Astrocyte (in vitro differentiated cells and primary cell): Measurements from ENCODE around the gene PTPRE. TPM values are rescaled to one million over a fixed set of nuclear protein-coding genes. Genes with fewer than 3 reads are reported as not detected.
A peak's percentile ranks its signal among the peaks of the same experiment; 100 is the strongest.

ENCODE experiments used
- DNase-seq: peaks from one replicate; pipeline ENCODE4 v3.0.0-alpha.2; 2010; ENCODE audit warnings: low read depth
- FAIRE-seq: peaks from 2 replicates; lab custom pipeline; 2011; peaks lifted over from hg19 to GRCh38; lab: Jason Lieb, UNC
- H2AFZ ChIP-seq: 2 replicates; pipeline ENCODE4 v1.6.0; 2012; ENCODE audit warnings: low read depth, low read length, inconsistent platforms
- H3K27ac ChIP-seq: 2 replicates; pipeline ENCODE4 v1.5.1; 2011; ENCODE audit warnings: low read depth, low read length, inconsistent platforms
- H3K27me3 ChIP-seq: 2 replicates; pipeline ENCODE4 v1.6.0; 2011; ENCODE audit warnings: low read length, inconsistent platforms; ENCODE audit not compliant: insufficient read depth
- H3K36me3 ChIP-seq: 2 replicates; pipeline ENCODE4 v1.5.1; 2011; ENCODE audit warnings: low read length, inconsistent platforms; ENCODE audit not compliant: insufficient read depth
- H3K4me1 ChIP-seq: 2 replicates; pipeline ENCODE4 v1.5.1; 2011; ENCODE audit warnings: low read length, inconsistent platforms; ENCODE audit not compliant: insufficient read depth
- H3K4me2 ChIP-seq: 2 replicates; pipeline ENCODE4 v1.6.0; 2012; ENCODE audit warnings: low read length, inconsistent platforms
- H3K4me3 ChIP-seq: 2 replicates; pipeline ENCODE4 v1.5.1; 2011; ENCODE audit warnings: low read depth, mild to moderate bottlenecking, low read length, inconsistent platforms; ENCODE audit not compliant: insufficient read depth
- H3K79me2 ChIP-seq: 2 replicates; pipeline ENCODE4 v1.6.0; 2012; ENCODE audit warnings: mild to moderate bottlenecking, low read length, inconsistent platforms; ENCODE audit not compliant: insufficient read depth
- H3K9ac ChIP-seq: 2 replicates; pipeline ENCODE4 v1.6.0; 2012; ENCODE audit warnings: mild to moderate bottlenecking, low read length, inconsistent platforms
- H3K9me3 ChIP-seq: 2 replicates; pipeline ENCODE4 v1.5.1; 2012; ENCODE audit warnings: low read depth, mild to moderate bottlenecking, low read length, inconsistent platforms; ENCODE audit not compliant: insufficient read depth
- H4K20me1 ChIP-seq: 2 replicates; pipeline ENCODE4 v1.6.0; 2012; ENCODE audit warnings: low read length, inconsistent platforms; ENCODE audit not compliant: insufficient read depth
- H3K27ac Mint-ChIP-seq: one replicate; pipeline ENCODE4 v1.8.0; 2021; ENCODE audit warnings: mild to moderate bottlenecking, mixed read lengths; ENCODE audit not compliant: unreplicated experiment
- H3K27me3 Mint-ChIP-seq: one replicate; pipeline ENCODE4 v1.8.0; 2021; ENCODE audit warnings: low read depth, mixed read lengths; ENCODE audit not compliant: unreplicated experiment
- H3K36me3 Mint-ChIP-seq: one replicate; pipeline ENCODE4 v1.8.0; 2021; ENCODE audit warnings: low read depth, mixed read lengths; ENCODE audit not compliant: unreplicated experiment
- H3K4me1 Mint-ChIP-seq: one replicate; pipeline ENCODE4 v1.8.0; 2021; ENCODE audit warnings: low read depth, mixed read lengths; ENCODE audit not compliant: unreplicated experiment
- H3K4me3 Mint-ChIP-seq: one replicate; pipeline ENCODE4 v1.8.0; 2021; ENCODE audit warnings: mild to moderate bottlenecking, moderate library complexity, mixed read lengths; ENCODE audit not compliant: unreplicated experiment
- H3K9me3 Mint-ChIP-seq: one replicate; pipeline ENCODE4 v1.8.0; 2021; ENCODE audit warnings: mild to moderate bottlenecking, mixed read lengths; ENCODE audit not compliant: unreplicated experiment
- EZH2 ChIP-seq: IDR thresholded peaks from 2 replicates; pipeline ENCODE4 v1.6.1; 2012; ENCODE audit warnings: mild to moderate bottlenecking, low read length, inconsistent platforms; ENCODE audit not compliant: insufficient read depth
- total RNA-seq: library from RNA; stranded (reverse); gene quantifications from 2 replicates; pipeline ENCODE4 v1.2.1, GENCODE V29; 2021
- TF ChIP-seq, protein P1 (sequence below): IDR thresholded peaks from 2 replicates; pipeline ENCODE4 v1.5.1; 2011; ENCODE audit warnings: low read depth, mild to moderate bottlenecking, inconsistent platforms, low read length, moderate library complexity; ENCODE audit not compliant: insufficient read depth

PTPRE gene
- total RNA-seq, 1 donor from 2014 or later: 14.1 TPM

DNA sequence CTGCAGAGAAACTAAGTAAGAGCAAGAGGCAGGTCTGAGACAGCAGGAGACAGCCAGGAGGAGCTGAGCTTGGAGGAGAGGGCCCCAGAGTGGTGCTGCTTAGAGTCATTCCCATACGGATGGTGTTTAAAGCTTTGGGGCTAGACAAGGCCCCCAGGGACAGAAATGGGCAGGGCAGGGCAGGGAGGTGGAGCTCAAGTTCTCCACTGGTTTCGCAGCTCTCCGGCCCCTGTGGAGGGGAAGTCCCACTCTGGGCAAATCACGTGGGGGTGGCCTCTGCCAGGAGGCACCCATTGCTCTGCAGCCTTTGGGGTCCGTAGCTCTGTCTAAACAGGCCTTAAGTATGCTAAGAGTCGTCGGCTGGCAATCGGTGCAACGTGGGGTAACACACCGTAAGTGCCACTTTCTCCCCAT lies 1.0 kb upstream of the PTPRE start:
- Histone ChIP-seq H3K9me3 (no peaks in the 10 kb centered on the region), H2AFZ (no peak overlapping the region), H3K4me1 (peaks cover 24% of the 10 kb centered on the region), H3K27me3 (peaks cover 2% of the 10 kb centered on the region), H4K20me1 (no peaks in the 10 kb centered on the region), H3K36me3 (no peaks in the 10 kb centered on the region), H3K79me2 (peaks cover 28% of the 10 kb centered on the region), H3K4me3 (no peak overlapping the region), H3K27ac (no peak overlapping the region), H3K9ac (no peak overlapping the region), H3K4me2 (no peak overlapping the region)
- Mint-ChIP-seq H3K4me1 (peaks cover 25% of the 10 kb centered on the region), H3K27me3 (peaks cover 13% of the 10 kb centered on the region), H3K36me3 (no peaks in the 10 kb centered on the region), H3K9me3 (no peaks in the 10 kb centered on the region), H3K4me3 (peak overlapping the region; percentile 72), H3K27ac (peak overlapping the region; percentile 81)
- TF ChIP-seq, protein P1, sequence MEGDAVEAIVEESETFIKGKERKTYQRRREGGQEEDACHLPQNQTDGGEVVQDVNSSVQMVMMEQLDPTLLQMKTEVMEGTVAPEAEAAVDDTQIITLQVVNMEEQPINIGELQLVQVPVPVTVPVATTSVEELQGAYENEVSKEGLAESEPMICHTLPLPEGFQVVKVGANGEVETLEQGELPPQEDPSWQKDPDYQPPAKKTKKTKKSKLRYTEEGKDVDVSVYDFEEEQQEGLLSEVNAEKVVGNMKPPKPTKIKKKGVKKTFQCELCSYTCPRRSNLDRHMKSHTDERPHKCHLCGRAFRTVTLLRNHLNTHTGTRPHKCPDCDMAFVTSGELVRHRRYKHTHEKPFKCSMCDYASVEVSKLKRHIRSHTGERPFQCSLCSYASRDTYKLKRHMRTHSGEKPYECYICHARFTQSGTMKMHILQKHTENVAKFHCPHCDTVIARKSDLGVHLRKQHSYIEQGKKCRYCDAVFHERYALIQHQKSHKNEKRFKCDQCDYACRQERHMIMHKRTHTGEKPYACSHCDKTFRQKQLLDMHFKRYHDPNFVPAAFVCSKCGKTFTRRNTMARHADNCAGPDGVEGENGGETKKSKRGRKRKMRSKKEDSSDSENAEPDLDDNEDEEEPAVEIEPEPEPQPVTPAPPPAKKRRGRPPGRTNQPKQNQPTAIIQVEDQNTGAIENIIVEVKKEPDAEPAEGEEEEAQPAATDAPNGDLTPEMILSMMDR: no peak
- TF ChIP-seq EZH2: no peak
- FAIRE-seq: no peak
- no peak for DNase-seq

DNA sequence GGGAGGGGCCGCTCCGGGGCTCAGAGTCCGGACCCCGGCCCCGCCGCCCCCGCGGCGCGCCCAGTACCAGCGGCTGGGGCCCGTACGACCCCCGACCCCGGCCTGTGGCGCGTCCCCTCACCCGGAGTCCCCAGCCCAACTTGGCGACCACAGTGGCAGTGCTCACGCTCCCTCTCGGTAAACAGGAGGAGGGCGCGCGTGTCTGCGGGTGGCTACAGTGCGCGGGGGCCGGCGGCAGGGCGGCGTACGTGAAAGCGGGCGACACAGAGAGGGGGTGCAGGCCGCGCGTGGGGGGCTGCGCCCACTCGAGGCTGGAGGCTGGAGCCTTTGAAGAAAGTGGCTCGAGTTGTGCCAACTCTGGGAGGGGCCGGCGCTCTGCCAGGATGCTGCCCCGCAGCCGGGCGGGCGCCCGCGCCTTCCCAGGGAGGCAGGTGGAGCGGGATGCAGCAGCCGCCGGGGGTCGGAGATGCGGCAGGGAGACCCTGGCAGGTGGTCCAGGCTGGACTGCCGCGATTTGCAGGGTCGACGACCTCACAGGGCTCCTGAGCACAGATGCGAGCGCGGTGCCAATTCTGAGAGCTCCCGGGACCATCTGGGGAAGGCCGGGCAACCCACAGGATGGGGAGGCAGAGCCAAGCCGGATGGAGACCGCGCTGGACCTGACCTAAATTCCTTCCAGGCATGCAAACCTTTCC lies 655 bp downstream of the PTPRE start:
- H3K27me3 Mint-ChIP-seq: peaks cover 13% of the 10 kb centered on the region
- peaks cover 2% of the 10 kb centered on the region for H3K27me3 ChIP-seq
- H3K4me3 Mint-ChIP-seq: peak overlapping the region; percentile 87
- no peaks in the 10 kb centered on the region for H3K9me3 ChIP-seq
- H3K9ac ChIP-seq: peak overlapping the region; percentile 76
- DNase-seq (peak; percentile 71), FAIRE-seq (no peak)
- no peak overlapping the region for H3K27ac Mint-ChIP-seq
- H3K9me3 Mint-ChIP-seq: no peaks in the 10 kb centered on the region
- peaks cover 24% of the 10 kb centered on the region for H3K4me1 ChIP-seq
- peaks cover 41% of the 10 kb centered on the region for H3K79me2 ChIP-seq
- TF ChIP-seq, protein P1: no peak
- TF ChIP-seq EZH2: no peak
- H3K4me1 Mint-ChIP-seq: peaks cover 25% of the 10 kb centered on the region
- peak overlapping the region; percentile 54 for H3K27ac ChIP-seq
- H2AFZ ChIP-seq: peak overlapping the region; percentile 67
- H4K20me1 ChIP-seq: no peaks in the 10 kb centered on the region
- peak overlapping the region; percentile 48 for H3K4me3 ChIP-seq
- H3K36me3 Mint-ChIP-seq: no peaks in the 10 kb centered on the region
- H3K4me2 ChIP-seq: peak overlapping the region; percentile 85
- no peaks in the 10 kb centered on the region for H3K36me3 ChIP-seq
